ENCODE results near the gene GAB4.

The GAB4 gene

DNA sequence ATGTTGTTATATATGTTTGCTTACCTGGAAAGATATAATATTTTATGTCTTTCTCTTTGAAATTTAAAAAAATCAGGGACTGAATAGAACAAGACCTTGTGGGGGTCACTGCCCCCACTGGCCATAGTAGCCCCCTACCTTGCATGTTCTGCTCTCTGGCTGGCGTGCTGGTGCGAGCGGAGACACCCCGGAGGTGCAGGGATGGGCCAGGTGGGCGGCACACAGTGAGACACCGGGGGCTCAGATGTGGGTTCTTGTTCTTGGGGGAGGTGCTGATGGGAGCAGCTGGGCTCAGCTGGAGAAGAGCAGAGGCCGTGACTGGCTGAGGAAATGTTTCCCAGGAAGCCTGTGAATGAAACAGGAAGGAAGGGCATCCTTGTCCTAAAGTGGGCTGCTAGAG, 20.2 kb downstream of the GAB4 start:
- no peak for DNase-seq (ENCODE audit: low read depth)

DNA sequence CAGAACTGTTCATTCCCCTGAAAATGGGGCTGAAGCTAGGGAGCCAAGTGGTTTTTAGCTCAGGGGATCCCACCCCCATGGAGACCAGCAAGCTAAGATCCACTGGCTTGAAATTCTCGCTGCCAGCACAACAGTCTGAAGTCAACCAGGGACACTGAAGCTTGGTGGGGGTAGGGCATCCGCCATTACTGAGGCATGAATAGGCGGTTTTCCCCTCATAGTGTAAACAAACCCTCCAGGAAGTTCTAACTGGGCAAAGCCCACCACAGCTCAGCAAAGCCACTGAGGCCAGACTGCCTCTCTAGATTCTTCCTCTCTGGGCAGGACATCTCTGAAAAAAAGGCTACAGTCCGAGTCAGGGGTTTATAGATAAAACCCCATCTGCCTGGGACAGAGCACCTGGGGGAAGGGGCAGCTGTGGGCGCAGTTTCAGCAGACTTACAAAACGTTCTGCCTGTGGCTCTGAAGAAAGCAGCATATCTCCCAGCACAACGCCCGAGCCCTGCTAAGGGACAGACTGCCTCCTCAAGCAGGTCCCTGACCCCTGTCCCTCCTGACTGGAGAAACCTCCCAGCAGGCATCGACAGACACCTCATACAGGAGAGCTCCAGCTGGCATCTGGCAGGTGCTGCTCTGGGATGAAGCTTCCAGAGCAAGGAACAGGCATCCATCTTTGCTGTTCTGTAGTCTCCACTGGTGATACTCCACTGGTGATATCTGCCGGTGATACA, 32.7 kb downstream of the GAB4 start:
- DNase-seq (ENCODE audit: low read depth) = no peak

DNA sequence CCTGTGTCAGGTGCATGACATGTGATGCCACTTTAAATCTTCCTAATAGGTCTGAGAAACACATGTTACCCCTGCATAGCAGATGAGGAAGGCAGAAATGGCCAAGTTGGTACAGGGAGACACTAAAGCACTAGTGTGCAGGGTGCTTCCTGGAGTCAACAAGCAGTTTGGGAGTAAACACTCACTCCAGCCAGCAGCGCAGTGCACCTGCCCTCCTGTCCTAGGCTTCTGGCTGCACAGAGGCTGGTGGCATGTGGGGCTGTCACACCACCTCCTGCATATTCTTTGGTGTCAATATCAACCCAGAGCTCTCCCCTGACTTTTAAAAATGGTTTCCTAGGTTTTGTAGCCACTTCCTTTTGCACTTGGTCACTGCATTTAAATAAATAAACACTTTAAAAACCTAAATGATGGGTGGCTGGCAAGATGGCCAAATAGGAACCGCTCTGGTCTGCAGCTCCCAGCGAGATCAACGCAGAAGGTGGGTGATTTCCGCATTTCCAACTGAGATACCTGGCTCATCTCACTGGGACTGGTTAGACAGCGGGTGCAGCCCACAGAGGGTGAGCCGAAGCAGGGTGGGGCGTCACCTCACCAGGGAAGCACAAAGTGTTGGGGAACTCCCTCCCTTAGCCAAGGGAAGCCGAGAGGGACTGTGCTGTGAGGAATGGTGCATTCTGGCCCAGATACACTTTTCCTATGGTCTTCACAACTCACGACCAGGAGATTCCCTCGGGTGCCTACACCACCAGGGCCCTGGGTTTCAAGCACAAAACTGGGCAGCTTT, 33.5 kb downstream of the GAB4 start:
- DNase-seq (ENCODE audit: low read depth) = no peak

DNA sequence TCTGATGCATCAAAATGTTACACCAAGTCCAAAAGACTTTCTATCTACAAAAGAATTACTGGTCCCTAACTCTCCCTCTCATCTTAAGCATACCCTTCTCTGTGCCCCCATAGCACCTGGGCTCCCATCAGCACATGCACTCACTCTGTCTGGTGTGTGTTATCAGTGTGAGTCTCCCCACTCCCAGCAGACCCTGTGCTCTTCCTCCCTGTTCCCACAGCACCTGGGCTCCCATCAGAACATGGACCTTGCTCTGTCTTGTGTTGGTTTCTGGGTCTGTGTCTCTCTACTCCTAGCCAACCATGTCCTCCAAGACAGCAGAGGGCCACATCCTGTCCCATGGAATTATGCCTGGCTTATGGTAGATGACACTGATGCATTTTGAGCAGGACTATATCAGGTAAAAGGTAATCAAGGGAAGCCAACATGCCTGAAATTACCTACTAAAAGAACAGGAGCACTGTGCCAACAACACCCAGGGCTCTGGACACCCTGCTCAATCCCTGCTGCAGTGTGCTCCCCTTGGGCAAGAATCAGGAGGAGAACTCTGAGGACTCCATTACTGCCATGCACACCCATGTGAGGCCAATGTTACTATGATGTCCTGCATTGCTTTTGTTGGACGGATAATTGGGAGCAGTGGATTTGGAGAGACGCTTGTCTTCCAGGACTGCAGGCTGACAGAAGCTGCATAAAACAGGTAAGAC, 34.3 kb downstream of the GAB4 start:
- DNase-seq (ENCODE audit: low read depth) = no peak

DNA sequence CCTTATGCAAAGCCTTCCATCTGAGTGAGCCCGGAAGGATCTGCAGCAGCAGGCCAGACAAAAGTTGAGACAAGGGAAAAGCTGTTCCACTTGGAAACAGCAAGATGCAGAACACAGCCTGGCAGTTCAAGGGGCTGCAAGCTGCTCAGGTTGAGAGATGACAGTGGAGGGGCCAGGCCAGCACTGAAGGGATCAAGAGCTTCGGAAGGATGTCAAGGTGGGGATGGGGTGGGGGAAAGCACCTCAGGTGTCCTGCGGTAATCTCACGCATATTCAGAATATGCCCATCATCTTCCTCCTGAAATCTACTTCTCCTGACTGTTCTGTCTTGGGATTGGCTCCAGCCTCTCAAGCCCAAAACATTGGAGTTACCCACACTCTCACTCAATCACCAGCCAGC, 35.7 kb downstream of the GAB4 start:
- DNase-seq (ENCODE audit: low read depth) = no peak

DNA sequence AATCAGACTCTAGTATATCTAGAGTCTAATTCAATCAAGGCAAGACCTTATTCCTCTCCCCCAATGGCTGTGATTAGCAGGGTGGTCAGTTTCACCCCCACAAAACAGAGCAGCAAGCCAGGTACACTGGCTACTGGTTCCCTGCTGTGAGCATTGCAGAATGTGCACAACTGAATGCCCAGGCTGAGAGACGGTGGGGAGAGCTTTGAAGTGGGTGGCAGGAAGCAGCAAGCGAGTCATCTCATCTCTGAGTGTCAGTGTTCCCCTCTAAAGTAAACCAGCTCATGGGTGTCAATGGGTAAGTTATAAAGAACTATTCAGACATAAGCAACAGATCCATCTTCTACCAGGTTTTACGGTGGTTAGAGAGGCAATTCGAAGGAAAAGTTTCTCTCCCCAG, 37.6 kb downstream of the GAB4 start:
- DNase-seq (ENCODE audit: low read depth) = no peak

DNA sequence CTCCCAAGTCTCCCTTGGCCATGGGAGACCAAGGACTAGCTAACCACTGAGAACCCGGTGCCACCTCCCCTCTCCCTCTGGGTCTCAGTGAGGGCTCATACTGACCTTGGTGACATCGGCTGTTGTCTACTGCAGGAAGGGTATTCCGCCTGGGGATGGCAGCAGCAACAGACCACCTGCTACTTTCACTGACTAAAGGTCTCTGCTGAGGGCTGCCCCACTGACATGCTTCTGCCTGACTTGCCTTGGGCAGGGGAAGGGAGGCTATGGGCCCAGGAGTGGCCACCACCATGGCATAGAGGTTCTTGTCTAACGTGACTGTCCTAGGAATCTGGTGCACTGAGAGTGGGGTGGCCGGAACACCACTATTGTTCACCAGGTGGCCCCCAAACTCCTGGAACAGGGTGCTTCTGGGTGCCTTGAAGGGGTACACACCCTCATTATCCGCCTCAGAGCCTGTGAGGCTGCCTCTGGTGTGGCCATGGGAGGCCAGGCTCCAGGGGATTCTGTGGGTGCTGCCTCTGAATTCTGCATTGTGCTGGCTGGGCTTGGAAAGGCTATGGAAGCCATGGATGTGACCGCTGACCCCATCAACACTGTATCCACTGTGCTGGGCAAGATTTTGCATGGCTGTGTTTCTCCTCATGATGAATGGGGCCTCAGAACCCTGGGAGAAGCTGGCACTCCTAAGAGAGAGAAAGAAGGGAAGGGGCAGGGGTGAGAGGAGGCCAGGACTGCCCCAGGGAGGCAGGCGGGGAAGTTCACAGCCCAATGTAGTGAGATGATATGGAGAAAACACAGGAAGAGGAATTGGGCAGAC, 38.3 kb downstream of the GAB4 start:
- DNase-seq (ENCODE audit: low read depth) = no peak

DNA sequence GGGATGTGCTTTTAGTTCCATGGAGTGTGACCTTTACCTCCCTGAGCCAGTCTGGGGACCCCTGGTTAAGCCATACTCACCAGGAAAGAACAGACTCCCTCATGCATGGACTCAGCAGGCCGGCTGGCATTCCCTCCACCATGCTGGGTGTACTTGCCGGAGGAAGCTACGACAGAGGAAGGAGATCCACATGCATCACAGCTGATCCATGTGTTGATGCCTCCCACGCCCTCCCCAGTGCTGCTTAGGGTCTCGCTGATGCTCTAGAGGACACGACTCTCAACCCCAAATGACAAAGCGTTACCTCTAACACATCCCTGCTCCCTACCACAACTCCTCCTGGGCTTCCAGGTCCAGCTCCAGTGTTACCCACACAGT, 39.8 kb downstream of the GAB4 start:
- DNase-seq (ENCODE audit: low read depth) = no peak

DNA sequence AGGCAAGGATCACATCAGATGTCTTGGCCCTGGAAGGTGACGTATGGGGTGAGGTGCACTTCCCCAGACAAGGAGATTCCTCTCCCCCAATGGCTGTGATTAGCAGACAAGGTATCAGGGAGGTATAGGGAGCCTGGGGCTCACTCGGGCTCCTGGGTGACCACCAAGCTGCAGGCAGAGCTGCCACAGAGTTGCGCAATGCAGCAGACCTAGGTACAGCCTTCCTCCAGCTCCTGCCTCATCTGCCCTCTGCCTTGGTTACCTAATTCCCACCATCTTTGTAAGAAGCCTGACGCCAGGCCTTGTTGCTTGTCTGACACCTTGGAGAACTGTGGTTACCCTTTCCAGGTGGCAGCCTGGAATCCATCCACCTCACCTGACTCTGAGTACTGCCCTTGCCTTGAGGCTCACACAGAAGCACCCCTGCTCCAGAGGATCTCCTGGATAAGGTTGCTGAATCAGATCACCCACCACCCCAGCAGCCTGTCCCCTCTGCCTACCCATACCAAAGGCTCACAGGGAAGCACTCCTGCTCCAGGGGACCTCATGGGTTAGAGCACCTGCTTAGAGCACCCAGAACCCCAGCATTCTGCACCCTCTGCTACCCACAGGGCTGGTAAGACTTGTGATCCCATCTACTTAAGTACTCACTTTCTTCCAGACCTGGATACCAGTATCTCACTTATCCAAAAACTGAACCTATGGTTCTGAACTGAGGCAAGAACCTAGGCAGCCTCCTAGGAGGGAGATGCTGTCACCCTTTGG, 40.4 kb downstream of the GAB4 start:
- DNase-seq (ENCODE audit: low read depth) = no peak

DNA sequence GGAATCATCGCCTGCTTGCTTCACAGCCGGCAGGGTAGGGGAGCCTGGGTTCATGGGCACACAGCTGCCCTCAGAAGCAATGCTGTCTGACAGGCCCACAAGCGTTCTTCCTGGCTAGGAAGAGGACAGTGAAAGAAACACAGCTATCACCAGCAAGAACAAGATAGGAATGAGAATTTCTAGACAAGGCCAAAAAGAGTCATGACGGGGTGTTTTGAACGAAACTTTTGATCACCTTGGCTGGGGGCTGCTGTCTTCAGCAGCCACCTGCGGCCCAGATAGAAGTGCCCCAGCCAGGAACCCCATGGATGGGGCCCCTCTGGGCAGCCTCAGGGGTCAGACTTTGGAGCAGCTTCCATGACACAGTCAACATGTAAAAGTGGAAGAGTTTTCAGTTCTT, 41.8 kb downstream of the GAB4 start:
- no peak for DNase-seq (ENCODE audit: low read depth)

DNA sequence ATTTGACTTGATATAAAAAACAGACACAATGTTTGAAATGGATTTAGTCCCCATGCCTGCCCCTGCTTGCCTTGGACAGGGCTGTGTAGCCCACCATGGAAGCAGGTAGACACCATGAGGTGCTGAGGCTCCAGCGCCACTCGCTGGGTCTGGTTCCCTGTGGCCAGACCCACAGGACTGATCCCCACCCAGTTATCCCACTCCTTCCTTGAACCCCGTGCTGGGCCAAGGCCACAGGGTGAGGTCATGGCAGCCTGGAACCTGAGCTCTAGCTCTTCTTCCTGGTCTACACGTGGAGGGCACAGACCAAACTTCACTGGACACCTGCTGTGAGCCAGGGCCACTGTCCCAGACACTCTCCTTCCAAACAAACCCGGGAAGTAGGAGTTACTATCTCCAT, 42.5 kb downstream of the GAB4 start:
- DNase-seq (ENCODE audit: low read depth) = no peak

DNA sequence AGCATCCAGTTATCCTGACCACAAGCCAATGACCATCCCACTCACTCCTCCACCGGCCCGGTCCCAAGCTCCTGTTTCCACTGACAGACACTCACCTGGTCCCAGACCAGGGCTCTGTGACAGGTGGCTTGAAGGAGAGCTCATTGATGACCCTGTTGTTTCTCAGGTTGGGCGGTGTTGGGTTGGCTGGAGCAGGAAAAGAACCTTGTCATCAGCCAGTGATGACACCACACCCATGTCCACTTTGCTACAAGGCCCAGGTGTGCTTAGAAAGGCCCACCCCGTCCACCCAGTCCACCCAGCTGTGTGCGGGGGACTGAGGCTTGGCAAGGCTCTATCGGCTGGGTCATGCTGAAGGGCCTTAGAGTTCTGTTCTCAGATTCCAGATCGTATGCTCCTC, 42.9 kb downstream of the GAB4 start:
- DNase-seq (ENCODE audit: low read depth) = no peak

DNA sequence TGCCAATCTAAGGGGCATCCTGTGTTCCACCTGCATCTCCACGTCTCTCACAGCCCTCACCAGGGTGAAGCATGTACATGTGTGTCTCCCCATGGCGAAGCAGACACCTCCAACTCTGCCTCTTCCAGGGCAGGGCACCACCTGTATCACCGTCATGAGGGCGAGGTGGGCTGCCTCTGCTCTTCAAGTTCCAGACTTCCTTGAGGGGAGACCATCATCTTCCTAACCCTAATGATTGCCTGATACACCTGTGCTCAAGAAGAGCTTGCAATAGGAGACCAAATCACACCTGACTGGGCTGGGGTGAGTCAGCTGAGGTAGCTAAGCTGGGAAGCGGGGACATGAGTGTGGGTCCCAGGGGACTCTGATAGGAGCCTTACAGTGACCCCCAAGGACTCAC, 43.7 kb downstream of the GAB4 start:
- no peak for DNase-seq (ENCODE audit: low read depth)

DNA sequence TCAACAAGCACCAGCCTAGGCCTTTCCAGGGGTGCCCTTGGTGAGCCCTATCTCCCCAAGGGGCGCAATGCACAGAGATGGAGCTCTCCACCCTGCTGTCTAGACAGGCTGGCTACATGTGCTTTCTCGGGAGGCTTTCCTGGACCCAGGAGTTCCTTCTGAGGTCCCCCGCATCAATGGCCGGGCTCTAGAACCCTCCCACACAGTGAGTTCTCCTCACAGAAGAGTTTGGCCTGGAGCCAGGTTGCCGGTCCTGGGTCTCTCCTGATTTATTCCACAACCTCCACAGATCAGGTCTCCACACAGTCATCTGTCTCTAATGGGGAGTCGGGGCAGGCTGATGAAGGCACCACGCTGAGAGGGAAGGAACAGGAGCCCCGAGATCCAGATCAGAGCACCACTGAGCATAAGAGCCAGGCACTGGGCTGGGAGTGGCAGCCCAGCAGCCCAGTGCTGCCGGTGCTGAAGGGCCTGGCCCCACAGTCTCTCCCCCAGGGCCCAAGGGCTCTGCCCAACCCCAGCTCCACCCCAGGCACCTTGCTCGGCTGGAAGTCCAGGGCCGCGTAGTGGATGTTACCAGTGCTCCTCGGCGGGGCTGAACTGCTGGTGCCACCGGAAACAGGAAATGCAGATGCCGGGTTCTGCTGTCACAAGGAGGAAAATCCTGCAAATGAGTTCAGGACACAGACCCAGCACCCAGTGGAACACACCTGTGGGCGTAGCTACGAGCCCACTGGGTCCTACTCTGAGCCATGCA, 44.7 kb downstream of the GAB4 start:
- DNase-seq (ENCODE audit: low read depth) = no peak

DNA sequence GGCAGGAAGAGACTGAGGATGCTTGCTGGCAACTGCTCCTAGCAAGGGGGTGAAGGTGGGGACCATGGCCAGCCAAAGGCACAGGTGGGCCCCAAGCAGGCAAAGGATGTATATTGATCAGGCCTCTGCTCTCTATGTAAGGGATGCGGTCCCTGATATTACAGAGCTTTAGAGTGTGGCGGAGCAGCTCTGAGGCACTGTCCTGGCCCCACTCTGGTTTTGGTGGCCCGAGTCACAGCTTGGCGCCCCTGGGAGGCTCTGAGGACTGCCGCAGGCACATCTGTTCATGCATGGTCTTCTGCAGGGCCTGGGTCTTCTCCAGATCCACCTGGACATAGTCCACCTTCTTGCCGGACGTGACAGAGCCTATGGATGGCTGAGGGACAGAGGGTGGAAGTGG, 45.5 kb downstream of the GAB4 start:
- DNase-seq (ENCODE audit: low read depth) = no peak

DNA sequence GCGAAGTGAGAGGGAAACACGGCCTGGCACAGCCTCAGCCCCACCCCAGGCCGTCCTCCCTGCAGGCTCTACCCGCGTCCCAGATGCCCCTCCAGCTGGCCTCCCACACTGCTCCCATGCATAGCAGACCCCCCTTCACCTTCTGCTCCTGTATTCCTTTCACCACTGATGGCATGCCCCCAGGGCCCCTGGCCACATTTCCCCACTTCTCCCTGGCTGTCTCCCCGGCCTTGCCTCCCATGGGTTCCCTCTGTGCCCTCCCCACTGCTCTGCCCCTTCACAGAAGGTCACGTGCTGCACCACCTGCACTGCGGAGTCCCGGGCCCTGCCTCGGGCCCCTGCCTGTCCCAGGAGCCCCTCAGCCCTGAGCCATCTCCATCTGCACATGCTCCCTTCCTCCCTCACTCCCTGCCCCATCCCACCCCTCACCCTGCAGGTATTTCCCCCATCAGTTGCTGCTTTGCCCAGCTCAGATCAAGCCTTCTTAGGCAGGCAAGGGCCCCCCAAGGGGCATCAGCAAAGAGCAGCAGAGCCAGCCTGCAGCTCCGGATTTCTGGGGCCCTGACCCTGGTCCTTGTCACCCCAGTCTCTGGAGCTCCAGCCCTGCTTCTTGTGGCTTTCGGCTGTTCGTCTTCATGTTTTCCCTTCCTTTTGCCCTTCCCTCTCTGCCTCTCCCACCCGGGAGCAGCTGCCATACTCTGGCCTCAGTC, 46.4 kb downstream of the GAB4 start:
- DNase-seq (ENCODE audit: low read depth) = no peak

DNA sequence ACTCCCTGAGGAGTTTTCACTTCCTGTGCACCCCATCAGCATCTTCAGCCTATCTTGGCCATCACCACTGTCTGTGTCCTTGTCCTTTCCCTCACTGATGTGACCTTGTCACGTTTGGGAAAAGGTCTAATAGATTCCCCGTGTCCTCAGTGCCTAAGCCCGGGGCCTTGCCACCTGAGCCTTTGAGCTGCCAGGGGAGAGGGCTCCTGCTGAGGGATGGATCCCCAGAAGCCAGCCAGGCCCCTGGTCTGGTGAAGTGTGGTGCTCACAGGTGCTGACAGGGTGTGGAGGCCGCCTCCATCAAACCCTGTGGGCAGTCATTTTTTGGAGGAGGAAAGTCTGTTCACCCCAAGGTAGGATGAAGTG, 47.2 kb downstream of the GAB4 start:
- no peak for DNase-seq (ENCODE audit: low read depth)

DNA sequence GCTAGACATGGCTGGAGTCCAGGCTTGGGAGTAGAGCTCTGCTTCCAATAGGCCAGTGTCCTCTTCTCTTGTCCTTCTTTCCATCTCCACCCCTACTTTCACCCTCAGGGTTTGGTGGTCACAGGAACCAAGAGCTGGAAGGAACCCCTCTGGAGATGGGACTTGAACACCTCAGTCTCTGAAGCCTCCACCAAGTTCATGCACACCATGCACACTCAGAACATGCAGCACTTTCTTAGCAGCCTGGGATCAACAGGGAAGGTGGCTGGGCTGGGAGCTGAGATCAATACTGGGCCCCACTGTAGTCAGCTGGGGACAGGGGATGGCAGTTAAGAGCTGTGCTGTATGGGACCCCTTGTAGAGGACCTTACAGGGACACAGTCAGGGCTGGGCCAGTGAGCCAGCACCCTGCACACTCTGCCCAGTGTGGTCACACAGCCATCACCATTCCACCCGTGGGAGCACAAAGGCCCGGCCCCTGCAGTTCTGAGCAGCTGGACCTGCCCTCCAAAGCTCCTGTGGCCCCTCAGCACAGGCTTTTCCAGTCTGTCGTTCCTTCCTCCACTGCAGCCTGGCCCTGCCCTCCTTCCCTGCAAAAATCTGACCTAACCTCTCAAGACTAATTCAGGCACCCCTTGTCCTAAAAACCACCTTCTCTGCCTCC, 47.7 kb downstream of the GAB4 start:
- no peak for DNase-seq (ENCODE audit: low read depth)

DNA sequence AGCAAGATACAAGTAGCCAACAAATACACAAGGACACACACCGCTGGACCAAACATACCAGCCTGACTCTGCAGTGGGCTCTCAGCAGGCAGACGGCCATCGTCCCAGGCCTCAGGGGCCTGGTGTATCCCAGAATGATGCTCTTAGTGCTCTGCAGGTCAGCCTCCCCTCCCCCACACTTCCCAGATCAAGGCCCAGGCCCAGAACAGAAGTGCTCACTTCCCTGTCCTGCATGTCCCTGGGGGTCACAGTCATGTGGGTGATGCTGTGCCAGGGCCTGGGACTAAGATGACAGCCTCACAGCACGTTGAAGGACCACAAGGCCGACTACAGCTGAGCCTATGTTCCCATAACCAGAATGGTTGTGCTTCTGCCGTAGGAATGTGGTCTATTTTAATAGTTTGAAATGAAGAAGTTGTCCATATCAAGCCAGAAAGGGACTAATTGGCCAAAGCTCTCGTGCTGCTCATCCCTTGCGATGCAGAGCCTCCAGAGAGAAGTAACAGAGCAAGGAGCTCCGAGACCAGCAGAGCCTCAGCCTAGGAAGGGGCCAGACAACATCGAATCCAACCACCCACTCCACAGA, 48.6 kb downstream of the GAB4 start:
- no peak for DNase-seq (ENCODE audit: low read depth)
